HG03520 (cell line): ENCODE results near the gene HIVEP3.

Experiments used
- ATAC-seq: cut with Tn5 transposase; IDR thresholded peaks from one replicate; pipeline ENCODE4 v1.9.1; 2021; ENCODE audit warnings: mild to moderate bottlenecking, moderate library complexity; ENCODE audit not compliant: unreplicated experiment

HIVEP3 gene

GRCh38 chr1:41794031-41794430 lies 124.7 kb downstream of the HIVEP3 start:
- no peak for ATAC-seq

GRCh38 chr1:41792485-41792770 lies 126.3 kb downstream of the HIVEP3 start:
- ATAC-seq: no peak

GRCh38 chr1:41791667-41792484 lies 126.8 kb downstream of the HIVEP3 start:
- ATAC-seq: no peak

GRCh38 chr1:41790351-41790750 lies 128.4 kb downstream of the HIVEP3 start:
- no peak for ATAC-seq

GRCh38 chr1:41789661-41790330 lies 128.9 kb downstream of the HIVEP3 start:
- no peak for ATAC-seq

- no peak for ATAC-seq
Measured at GRCh38 chr1:41788427-41788826, 130.3 kb downstream of the HIVEP3 start.

- ATAC-seq: no peak
Measured at GRCh38 chr1:41784531-41785274, 134.0 kb downstream of the HIVEP3 start.

GRCh38 chr1:41783189-41783639 lies 135.5 kb downstream of the HIVEP3 start:
- ATAC-seq: no peak

GRCh38 chr1:41780916-41781315 lies 137.8 kb downstream of the HIVEP3 start:
- no peak for ATAC-seq

- no peak for ATAC-seq
Measured at GRCh38 chr1:41780322-41780721, 138.4 kb downstream of the HIVEP3 start.

GRCh38 chr1:41779360-41779759 lies 139.4 kb downstream of the HIVEP3 start:
- ATAC-seq: no peak

GRCh38 chr1:41777695-41778094 lies 141.0 kb downstream of the HIVEP3 start:
- ATAC-seq: no peak

- ATAC-seq: no peak
Measured at GRCh38 chr1:41776891-41777441, 141.8 kb downstream of the HIVEP3 start.

GRCh38 chr1:41775956-41776585 lies 142.7 kb downstream of the HIVEP3 start:
- no peak for ATAC-seq

- ATAC-seq: no peak
Measured at GRCh38 chr1:41774471-41774990, 144.2 kb downstream of the HIVEP3 start.

GRCh38 chr1:41773842-41774241 lies 144.9 kb downstream of the HIVEP3 start:
- no peak for ATAC-seq

- no peak for ATAC-seq
Measured at GRCh38 chr1:41773144-41773591, 145.6 kb downstream of the HIVEP3 start.

GRCh38 chr1:41769068-41769467 lies 149.7 kb downstream of the HIVEP3 start:
- ATAC-seq: no peak

- no peak for ATAC-seq
Measured at GRCh38 chr1:41768583-41768982, 150.1 kb downstream of the HIVEP3 start.
